ENCODE results near the gene LRRD1. TPM values are rescaled to one million over a fixed set of nuclear protein-coding genes. Genes with fewer than 3 reads are reported as not detected.
"Not testable (repeated sequence)": the region's sequence is repeated elsewhere in the genome, so short reads cannot be mapped to it uniquely, and the experiment has no call there.

LRRD1 gene
- 0.17 TPM in 1 of 2 replicates, not detected in the other for total RNA-seq (2014; rRNA removed; shearing (Covaris generic))

GRCh38 chr7:92178928-92179924, at the start of gene LRRD1:
Gene LRRD1 (minus strand): TSS chr7:92179142. CDS start chr7:92165202, 13,940 bp downstream.
- peak; percentile 90 for DNase-seq (ENCODE audit: low read depth)

DNA sequence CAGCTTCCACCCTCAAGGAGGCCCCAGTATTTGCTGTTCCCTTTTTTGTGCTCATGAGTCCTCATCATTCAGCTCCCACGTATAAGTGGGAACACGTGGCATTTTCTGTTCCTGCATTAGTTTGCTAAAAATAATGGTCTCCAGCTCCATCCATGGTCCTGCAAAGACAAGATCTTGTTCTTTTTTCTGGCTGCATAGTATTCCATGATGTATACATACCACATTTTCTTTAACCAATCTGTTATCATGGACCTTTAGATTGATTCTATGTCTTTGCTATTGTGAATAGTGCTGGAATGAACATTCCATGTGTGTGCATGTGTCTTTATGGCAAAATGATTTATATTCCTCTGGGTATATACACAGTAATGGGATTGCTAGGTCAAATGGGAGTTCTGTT, 49.8 kb upstream of the LRRD1 start:
- no peak for DNase-seq (ENCODE audit: low read depth)

DNA sequence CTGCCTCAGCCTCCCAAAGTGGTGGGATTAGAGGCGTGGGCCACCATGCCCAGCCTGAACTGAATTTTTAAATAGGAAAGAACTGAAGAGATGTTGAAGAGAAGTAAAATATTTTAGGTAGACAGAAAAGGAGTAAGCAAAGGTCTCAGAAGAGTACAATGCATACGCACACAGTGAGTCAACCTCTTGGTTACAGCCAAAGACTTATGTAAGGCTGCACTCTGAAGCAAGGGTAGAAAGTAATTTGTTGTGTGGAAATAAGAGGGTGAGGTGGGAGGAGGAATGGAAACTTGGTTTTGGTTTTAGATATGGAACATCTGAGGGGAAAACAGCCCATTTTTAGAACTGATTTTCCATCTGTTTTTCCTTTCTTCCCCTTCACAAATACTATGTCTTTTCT, 49.2 kb upstream of the LRRD1 start:
- no peak for DNase-seq (ENCODE audit: low read depth)

- no peak for DNase-seq (ENCODE audit: low read depth)
These were observed 48.0 kb upstream of the LRRD1 start for GRCh38 chr7:92226981-92227380.

DNA sequence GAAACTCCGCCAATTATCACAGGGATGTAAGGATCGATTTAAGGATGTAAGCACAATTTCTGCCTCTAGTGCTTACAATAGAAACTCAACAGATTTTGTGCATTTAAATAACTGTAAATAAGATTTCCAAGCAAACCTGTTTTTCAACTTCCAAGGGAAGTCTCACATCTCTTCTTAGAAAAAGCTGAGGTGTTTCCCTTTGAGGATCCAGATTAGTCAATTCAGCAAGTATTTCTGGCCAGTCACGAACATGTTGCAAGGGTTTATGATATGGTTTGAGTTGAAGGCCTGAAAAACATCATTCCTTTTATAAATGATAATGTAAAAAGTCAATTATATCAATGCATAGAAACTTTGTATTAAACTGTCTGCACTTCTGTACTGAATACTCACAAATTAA, 42.8 kb upstream of the LRRD1 start:
- no peak for DNase-seq (ENCODE audit: low read depth)

DNA sequence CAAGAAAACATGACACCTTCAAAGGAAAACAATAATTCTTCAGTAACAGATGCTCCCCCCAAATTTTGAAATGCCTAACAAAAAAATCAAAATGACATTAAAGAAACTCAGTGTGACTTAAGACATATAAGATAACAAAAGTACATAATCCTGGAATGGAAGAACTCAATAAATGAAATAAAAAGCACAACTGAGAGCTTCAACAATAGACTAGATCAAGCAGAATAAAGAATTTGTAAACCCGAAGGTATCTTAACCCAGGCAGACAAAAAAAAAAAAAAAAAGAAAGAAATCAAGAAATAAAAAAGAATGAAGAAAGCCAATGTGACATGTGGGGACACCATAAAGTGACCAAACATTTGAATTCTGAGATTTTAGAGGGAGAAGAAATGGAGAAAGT, 27.7 kb upstream of the LRRD1 start:
- DNase-seq (ENCODE audit: low read depth) = no peak

DNA sequence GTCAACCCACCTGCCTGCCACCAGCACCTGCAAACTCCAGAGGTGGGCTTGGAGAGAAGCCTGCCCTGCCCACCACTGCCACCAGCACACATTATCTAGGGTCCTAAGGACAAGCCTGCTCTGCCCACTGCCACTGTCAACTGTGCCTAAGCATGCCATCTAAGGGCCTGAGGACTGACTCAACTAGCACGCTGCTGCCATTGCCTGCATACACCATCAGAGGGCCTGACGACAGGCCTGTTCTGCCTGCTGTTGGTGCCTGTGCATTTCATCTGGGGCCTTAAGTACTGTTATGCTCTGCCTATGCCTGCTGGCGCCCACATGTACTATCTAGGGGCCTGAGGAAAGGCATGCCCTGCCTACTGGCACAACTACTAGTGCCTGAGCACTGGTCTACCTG, 27.0 kb upstream of the LRRD1 start:
- DNase-seq (ENCODE audit: low read depth) = no peak

GRCh38 chr7:92200791-92201190, 21.8 kb upstream of the LRRD1 start:
- no peak for DNase-seq (ENCODE audit: low read depth)

DNA sequence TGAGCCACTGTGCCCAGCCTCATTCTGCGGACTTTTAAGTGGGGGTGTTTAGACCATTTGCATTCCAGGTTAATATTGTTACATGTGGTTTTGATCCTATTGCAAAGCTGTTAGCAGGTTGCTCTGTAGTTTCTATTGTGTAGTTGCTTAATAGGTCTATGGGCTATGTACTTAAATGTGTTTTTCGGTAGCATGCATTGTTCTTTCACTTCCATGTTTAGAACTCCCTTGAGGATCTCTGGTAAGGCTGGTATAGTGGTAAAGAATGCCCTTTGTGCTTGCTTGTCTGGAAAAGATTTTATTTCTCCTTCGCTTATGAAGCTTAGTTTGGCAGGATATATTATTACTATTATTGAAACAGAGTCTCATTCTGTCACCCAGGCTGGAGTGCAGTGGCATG, 13.4 kb upstream of the LRRD1 start:
- DNase-seq (ENCODE audit: low read depth) = no peak

DNA sequence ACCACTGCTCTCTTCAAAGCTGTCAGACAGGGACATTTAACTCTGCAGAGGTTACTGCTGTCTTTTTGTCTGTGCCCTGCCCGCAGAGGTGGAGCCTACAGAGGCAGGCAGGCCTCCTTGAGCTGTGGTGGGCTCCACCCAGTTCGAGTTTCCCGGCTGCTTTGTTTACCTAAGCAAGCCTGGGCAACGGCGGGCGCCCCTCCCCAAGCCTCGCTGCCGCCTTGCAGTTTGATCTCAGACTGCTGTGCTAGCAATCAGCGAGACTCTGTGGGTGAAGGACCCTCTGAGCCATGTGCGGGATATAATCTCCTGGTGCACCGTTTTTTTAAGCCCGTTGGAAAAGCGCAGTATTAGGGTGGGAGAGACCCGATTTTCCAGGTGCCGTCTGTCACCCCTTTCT, 10.3 kb upstream of the LRRD1 start:
- DNase-seq (ENCODE audit: low read depth) = not testable (repeated sequence)

DNA sequence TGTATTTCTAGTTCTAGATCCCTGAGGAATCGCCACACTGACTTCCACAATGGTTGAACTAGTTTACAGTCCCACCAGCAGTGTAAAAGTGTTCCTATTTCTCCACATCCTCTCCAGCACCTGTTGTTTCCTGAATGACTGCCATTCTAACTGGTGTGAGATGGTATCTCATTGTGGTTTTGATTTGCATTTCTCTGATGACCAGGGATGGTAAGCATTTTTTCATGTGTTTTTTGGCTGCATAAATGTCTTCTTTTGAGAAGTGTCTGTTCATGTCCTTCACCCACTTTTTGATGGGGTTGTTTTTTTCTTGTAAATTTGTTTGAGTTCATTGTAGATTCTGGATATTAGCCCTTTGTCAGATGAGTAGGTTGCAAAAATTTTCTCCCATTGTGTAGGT, 5.4 kb upstream of the LRRD1 start:
- DNase-seq (ENCODE audit: low read depth) = not testable (repeated sequence)

DNA sequence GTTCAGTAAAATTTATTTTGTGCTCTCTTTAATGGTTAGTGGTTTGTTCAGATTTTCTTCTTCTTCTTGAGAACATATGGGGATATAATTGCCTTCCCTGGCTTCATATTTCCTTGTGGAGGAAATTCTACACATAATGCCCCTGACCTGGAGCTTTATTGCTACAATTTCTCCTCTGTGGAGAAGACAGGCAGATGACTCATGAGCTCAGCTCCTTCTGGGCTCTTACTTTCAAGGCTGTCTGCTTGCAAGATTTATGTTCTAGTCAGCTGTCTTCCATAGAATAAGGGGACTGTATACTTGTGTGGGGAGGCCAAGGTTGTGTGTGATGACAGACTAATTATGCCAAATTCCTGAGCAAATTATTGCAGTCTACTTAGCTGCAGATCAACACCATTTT, 1.6 kb downstream of the LRRD1 start:
- DNase-seq (ENCODE audit: low read depth) = peak; percentile 13

DNA sequence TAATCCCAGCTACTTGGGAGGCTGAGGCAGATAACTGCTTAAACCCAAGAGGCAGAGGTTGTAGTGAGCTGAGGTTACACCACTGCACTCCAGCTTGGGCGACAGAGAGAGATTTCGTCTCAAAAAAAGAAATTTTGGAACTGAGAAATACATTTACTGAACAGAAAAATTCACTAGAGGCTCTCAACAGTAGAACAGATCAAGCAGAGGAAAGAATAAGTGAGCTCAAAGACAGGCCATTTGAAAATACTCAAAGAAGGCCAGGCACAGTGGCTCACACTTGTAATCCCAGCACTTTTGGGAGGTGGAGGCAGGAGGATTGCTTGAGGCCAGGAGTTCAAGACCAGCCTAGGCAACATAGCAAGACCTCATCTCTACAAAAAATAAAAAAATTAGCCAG, 9.4 kb downstream of the LRRD1 start:
- not testable (repeated sequence) for DNase-seq (ENCODE audit: low read depth)

DNA sequence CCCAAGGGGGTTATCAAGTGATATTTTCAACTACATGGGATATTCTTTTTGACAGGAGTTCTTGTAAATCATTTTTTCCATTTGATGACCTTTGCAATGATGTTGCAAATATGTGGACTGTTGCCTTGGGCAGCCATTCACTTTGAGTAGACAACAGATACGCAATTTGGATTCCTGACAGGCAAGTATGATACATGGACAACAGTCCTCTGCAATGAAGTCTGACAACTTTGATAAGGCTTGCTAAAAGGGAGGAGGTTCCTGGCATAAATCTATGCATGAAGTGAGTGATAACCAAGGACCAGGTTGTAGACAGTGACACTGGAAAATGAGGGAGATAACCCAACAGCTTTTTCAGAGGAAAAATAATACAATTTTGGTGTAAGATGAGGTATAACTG, 17.7 kb downstream of the LRRD1 start:
- DNase-seq (ENCODE audit: low read depth) = no peak

DNA sequence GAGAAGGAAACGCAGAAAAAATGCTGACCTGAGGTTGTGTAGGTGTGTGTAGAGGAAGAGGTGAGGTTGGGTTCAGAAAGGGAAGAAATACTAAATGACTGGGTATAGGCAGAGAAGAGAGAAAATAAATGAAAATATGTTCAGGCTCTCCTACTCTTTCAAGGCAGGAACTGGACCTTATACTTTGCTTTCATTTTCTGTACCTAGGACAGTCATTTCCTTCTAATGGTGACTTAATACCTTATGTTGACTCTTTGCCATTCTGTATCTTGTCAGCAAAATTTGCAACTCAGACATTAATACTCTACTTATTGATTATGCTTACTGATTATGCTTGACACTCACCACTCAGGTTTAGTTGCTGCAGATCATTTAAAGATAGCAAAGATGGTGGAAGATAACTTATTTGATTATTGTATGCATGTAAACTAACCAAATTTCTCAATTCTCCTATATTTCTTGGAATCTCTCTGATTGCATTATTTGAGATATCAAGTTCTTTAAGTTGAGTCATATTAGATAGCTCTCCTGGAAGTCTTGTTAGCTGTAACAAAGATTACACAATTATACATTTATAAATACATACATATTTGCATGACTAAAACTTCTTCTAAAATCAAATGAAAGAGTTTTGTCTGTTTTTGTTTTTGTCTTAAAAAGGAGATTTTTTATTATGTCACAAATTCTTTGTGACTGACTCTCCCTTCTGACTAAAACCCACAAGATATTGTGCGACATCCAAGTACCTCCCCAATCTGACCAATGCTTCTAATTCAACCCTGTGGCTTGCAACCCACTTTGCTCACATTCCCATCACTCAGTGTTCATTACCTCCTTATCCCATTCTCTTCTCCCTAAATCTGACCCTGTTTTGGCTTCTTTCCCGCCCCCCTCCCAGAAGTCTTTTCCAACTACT, 20.0 kb downstream of the LRRD1 start:
- peak; percentile 55 for DNase-seq (ENCODE audit: low read depth)

GRCh38 chr7:92156990-92157389, 22.0 kb downstream of the LRRD1 start:
- no peak for DNase-seq (ENCODE audit: low read depth)

DNA sequence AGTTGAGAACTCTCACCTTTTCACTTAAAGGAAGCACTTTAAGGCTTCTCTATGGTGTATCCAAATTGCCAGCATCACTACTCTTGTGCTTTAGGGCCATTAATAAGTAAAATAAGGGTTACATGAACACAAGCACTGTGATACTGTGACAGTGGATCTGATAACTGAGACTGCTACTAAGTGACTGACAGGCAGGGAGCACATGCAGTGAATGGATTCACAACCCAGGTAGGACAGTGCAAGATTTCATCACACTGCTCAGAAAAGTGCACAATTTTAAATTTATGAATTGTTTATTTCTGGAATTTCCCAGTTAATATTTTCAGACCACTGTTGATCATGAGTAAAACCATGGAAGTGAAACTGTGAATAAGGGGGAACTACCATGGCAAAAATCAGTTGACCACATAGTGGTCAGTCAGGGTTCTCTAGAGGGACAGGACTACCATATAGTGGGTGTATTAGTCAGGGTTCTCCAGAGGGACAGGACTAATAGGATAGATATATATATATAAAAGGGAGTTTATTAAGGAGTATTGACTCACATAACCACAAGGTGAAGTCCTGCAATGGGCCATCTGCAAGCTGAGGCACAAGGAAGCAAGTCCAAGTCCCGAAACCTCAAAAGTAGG, 23.7 kb downstream of the LRRD1 start:
- DNase-seq (ENCODE audit: low read depth) = no peak

- DNase-seq (ENCODE audit: low read depth) = no peak
These were observed 28.4 kb downstream of the LRRD1 start for GRCh38 chr7:92150450-92151017.

GRCh38 chr7:92149736-92150239, 29.2 kb downstream of the LRRD1 start:
- DNase-seq (ENCODE audit: low read depth) = no peak

DNA sequence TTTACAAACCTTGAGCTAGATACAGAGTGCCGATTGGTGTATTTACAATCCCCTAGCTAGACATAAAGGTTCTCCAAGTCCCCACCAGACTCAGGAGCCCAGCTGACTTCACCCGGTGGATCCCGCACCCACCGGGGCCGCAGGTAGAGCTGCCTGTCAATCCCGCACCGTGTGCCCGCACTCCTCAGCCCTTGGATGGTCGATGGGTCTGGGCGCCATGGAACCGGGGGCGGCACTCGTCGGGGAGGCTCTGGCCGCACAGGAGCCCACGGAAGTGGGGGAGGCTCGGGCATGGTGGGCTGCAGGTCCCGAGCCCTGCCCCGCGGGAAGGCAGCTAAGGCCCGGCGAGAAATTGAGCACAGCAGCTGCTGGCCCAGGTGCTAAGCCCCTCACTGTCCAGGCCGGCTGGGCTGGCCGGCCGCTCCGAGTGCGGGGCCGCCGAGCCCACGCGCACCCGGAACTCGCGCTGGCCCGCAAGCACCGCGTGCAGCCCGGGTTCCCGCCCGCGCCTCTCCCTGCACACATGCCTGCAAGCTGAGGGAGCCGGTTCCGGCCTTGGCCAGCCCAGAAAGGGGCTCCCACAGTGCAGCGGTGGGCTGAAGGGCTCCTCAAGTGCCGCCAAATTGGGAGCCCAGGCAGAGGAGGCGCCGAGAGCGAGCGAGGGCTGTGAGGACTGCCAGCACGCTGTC, 35.6 kb downstream of the LRRD1 start:
- DNase-seq (ENCODE audit: low read depth) = not testable (repeated sequence)

GRCh38 chr7:92142791-92143190, 36.2 kb downstream of the LRRD1 start:
- not testable (repeated sequence) for DNase-seq (ENCODE audit: low read depth)
